GM18517 (cell line): ENCODE results near the gene EBI3.
"Not testable (repeated sequence)": the region's sequence is repeated elsewhere in the genome, so short reads cannot be mapped to it uniquely, and the experiment has no call there.

Experiments
- ATAC-seq: cut with Tn5 transposase; IDR thresholded peaks from one replicate; pipeline ENCODE4 v1.9.1; 2021; ENCODE audit warnings: mild to moderate bottlenecking, moderate library complexity; ENCODE audit not compliant: unreplicated experiment

Gene EBI3

DNA sequence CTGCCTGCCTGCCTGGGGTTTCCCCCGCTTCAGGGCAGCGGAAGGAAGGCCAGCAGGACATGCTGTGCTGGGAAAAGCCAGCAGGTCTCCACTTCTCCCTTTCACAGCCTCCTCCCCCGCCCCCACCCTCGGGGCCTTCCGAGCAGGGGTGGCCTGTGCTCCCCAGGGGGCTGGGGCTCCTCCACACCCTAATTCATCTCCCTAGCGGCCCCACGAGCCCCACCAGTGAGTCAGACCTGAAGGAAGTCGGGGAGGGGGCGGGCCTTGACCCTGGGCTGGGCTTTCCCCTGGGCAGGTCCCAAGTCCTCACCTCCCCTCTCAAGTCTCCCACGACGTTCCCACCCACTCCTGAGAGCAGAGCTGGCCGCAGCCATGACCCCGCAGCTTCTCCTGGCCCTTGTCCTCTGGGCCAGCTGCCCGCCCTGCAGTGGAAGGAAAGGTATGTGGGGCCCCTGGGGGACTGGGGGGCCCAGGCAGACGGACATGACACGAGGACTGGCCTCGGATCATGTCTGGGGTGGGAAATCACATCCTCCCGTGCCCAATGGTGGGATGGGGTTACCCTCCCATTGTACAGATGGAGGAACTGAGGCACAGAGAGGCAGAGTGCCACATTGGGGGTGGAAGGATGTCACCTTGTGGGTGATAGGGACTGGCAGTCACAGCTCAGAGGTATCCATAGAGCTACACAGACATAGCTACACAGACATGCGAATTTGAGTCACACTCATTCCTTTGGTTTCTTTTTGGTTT, at the start of gene EBI3:
EBI3 (plus strand) TSS at position 345 of the 753 bp plus-strand sequence; CDS start at position 373, 28 bp downstream.
- peak; percentile 60 for ATAC-seq

GRCh38 chr19:4181053-4181508, 48.2 kb upstream of the EBI3 start:
- no peak for ATAC-seq

GRCh38 chr19:4182084-4182810, 47.1 kb upstream of the EBI3 start, which contains the start of the genes ANKRD24 and SIRT6:
ANKRD24 (plus strand) TSS chr19:4182689; CDS start chr19:4186426, 3,737 bp downstream.
SIRT6 (minus strand) TSS chr19:4182563; CDS start chr19:4182539, 24 bp downstream.
- ATAC-seq, result peak; percentile 65

DNA sequence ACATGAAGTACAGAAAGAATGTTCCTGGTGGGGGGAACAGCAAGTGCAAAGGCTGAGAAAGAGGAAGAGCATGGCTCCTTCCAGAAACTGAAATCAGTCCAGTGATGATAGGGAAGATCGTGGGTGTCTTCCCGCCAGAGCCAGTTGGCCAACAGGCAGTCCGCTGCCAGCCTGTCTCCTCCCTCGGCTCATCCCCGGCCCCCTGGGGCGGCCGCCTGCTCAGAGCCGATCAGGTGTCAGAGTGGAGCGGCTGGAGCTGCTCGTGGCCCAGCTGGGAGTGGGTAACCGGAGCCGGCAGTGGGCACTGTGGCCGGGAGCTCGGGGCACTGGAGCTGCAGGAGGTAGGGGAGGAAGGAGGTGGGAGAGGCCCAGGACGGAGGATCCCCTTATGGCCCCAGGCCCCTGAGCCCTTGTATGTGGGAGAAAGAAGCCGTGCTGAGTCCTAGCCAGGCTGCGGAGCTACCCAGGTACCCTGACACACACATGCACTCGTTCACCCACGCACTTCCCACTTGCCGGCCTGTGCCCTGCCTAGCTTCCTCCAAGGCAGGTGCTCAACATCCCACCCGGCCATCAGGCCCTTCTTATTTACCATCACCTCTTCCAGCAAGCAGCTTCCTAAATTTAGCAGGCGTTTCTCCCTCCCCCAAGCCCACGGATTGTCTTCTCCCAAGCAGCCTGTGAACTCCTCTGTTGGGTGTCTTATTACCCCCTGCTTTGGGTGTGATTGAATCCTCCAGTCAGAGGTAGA, 45.2 kb upstream of the EBI3 start:
- no peak for ATAC-seq

- no peak for ATAC-seq
These were observed 44.5 kb upstream of the EBI3 start for GRCh38 chr19:4184718-4185352.

GRCh38 chr19:4185413-4186086, 43.8 kb upstream of the EBI3 start:
- ATAC-seq, result no peak

GRCh38 chr19:4186087-4186993, 43.0 kb upstream of the EBI3 start:
- no peak for ATAC-seq

DNA sequence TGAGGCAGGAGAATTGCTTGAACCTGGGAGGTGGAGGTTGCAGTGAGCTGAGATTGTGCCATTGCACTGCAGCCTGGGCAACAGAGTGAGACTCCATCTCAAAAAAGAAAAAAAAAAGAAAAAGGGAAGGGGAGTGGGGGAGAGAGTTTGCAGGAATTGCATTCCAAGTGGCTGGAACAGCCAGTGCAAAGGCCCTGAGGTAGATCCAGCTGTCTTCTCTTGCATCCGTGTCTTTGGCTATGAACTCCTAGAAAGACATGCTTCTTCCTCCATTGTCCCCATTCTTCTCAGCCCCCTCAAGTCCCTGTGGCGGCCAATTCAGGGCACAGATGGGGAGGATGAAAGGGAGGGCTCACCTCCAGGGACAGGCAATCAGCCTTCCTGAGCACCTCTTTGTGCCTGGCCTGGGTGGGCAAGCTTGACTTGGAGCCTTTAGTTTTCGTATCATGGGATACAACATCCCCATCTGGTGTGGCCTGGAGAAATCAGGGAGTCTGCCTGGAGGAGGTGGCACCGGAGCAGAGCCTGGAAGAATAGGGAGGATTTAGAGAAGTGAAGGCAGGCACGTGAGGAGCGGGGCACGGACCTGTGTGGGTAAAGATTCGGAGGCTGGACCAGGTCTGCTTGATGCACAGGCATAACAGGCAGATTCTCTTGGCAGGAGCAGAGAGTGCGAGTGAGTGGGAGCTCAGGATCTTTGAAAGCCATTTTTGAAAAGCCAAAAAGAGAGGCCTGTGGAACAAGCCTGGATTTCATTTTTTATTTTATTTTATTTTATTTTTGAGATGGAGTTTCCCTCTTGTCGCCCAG, 41.8 kb upstream of the EBI3 start:
- no peak for ATAC-seq

DNA sequence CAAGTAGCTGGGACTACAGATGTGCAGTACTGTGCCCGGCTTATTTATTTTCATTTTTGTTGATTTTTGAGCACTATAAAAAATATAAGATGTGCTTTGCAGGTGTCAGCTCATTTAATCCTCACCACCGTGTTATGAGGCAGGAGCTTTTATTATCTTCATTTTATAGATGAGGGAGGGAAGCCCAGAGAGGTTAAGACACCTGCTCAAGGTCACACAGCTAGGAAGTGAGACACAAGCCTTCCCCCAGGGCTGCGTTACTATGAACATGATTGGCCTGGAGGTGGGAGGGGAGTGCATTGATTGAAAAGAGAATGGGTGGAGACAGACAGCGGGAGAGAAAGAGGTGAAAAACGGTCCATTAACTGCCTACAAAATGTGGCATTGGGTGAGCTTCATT, 39.7 kb upstream of the EBI3 start:
- no peak for ATAC-seq

GRCh38 chr19:4192537-4192936, 36.8 kb upstream of the EBI3 start:
- ATAC-seq, result not testable (repeated sequence)

GRCh38 chr19:4194353-4194752, 35.0 kb upstream of the EBI3 start:
- ATAC-seq, result no peak

- ATAC-seq, result no peak
These were observed 33.3 kb upstream of the EBI3 start for GRCh38 chr19:4196009-4196408.

DNA sequence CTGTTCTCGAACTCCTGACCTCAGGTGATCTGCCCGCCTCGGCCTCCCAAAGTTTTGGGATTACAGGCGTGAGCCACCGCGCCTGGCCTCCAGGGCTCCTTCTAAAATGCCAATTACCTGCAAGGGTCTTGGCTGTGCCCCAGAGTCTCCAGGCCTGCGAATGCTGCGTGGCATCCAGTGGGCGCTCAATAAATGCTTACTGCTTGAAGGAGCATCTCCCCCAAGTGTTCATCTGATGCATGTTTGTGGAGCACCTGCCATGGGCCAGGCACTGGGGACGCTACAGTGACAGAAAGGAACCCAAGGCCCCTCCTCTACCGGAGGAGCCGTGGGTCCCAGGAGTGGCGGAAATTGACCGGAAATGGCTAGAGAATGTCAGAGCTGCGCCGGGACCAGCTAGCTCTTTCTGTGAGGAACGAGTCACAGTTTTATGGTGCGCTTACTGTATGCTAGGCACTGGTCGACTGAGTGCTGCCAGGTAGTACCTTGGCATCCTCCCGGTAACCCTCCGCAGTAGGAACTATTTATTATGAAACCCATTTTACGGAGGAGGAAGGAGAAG, 32.7 kb upstream of the EBI3 start:
- no peak for ATAC-seq

DNA sequence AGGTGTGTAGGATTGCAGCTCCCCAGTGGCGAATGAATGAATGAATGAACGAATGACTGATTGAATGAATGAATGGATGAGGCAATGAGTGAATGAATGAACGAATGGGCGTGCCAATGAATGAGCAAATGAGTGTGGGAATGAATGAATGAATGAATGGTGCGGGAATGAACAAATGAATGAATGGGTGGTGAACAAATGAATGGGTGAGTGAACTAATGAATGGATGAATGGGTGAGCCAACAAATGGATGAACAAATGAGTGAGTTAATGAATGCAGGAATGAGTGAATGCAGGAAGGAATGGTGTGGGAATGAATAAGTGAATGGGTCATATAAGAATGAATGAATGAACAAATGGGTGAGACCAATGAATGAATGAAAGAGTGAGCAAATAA, 32.1 kb upstream of the EBI3 start:
- no peak for ATAC-seq

DNA sequence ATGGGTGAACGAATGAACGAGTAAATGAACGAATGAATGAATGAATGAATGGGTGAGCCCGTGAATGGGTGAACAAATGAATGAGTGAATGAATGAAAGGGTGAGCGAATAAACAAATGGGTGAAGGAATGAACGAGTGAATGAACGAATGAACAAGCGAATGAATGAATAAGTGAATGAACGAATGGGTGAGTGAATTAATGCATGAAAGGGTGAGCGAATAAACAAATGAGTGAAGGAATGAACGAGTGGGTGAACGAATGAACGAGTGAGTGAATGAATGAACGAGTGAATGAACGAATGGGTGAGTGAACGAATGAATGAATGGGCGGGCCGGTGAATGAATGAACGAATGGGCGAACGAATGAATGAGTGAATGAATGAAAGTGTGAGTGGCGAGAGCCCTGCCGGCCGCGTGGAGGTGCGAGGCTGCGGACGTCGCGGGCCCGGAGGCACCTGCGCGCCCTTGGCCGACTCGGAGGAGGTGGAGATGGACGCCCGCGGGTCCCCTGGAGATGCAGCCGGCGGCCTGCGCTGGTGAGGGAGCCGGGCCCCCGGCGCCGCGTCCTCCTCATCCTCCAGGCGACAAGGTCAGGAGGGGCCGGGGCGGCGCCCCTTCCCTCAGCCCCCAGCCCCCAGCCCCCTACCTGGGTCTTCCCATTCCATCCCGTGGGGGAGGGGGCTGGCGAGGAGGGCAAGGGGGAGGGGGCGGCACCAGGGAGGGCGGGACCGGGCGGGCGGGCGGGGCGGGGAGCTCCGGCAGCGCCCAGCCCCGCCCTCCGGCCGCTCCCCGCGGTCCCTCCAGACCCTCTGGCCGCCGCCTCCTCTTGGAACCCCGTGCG, 31.5 kb upstream of the EBI3 start:
- ATAC-seq, result no peak

DNA sequence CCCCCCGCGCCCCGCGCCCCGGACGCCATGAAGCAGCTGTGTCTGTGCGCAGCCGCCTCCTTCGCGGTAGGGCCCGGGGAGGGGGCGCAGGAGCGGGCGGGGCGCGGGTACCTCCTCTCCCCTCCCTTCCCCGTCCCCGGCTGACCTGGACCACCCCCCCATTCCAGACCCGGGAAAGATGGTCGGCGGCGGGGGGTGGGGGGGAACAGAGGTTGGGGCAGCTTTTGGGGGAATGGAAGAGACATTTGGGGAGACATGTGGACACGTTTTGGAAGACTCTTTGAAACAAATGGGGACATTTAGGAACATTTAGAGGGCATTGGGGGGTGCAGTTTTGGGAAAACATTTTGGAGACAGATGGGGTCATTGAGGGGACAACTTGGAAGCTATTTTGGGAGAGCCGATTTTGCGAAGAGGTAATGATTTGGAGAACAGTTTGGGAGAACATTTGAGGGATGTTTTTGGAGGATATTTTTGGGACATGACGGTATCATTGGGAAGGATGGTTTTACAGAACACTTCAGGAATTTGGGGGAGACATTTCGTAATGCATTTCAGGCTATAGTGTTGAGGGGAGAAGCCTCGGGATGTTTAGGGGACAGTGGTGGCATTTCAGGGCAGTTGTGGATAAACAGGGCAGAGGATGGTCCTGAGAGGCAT, 30.7 kb upstream of the EBI3 start:
- no peak for ATAC-seq
